HG03064 (cell line): ENCODE data around the gene SZT2.
"Not testable (repeated sequence)": the region's sequence is repeated elsewhere in the genome, so short reads cannot be mapped to it uniquely, and the experiment has no call there.

Experiments
- ATAC-seq: cut with Tn5 transposase; IDR thresholded peaks from one replicate; pipeline ENCODE4 v1.9.1; 2021; ENCODE audit warnings: low read depth; ENCODE audit not compliant: unreplicated experiment

Gene SZT2

GRCh38 chr1:43477716-43478115 is 88.0 kb downstream of the SZT2 start:
- no peak for ATAC-seq

GRCh38 chr1:43479414-43479813 is 89.7 kb downstream of the SZT2 start:
- ATAC-seq: no peak

DNA sequence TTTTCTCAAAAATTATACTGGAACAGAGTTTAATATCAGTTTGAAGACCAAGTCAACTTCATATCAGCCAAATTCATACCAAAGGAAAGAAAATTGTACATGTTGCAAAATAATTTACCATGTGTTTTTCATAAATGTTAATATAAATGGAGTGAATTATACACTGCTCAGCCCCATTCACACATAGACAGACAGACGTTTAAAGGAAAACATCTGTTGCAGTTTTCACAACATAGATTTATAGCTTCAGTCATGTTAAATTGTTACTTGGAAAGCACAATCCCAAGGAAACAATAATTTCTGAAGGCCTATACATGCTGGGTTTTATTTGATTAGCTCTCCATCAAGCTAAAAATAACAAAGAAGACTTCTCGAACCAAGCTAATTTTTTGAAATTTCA is 91.8 kb downstream of the SZT2 start:
- ATAC-seq: no peak

DNA sequence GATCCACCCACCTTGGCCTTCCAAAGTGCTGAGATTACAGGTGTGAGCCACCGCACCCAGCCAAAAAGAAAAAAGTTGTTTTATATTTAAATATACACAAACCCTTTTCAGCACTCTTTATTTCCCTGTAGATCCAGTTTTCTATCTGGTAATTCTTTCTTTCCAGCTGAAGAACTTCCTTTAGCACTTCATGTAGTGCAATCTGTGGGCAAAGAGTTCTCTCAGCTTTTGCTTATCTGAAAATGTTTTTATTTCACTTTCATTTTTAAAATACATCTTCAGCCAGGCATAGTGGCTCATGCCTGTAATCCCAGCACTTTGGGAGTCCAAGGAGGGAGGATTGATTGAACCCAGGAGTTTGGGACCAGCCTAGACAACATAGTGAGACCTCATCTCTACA is 92.5 kb downstream of the SZT2 start:
- no peak for ATAC-seq

- no peak for ATAC-seq
Measured at GRCh38 chr1:43484367-43484766, 94.7 kb downstream of the SZT2 start.

DNA sequence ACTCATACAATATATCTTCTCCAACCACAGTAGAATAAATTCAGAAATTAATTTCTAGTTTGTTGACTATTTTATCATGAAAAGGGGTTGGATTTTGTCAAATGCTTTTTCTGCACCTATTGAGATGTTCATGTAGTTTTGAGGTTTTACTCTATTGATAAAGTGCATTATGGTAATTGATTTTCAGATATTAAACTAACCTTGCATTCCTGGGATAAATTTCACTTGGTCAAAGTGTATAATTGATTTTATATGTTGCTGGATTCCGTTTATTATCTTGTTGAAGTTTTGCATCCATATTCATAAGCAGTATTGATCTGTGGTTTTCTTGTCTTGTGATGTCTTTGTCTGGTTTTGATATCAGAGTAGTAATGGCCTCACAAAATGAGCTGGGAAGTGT is 98.5 kb downstream of the SZT2 start:
- ATAC-seq: no peak

DNA sequence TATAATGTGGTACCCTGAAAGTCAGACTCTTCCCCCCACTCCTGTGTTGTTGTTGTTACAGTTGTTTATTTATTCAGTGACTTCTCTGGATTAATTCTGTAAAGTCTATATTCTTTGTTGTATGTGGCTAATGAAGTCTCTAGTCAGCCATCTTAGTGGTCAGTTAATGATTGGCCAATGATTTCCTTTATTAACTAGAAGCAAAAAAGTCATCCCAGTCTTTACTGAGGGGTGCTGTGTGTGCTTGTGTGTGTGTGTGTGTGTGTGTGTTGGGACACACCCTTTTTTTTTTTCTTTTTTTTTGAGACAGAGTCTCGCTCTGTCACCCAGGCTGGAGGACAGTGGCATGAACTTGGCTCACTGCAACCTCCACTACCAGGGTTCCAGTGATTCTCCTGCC is 101.4 kb downstream of the SZT2 start:
- no peak for ATAC-seq

GRCh38 chr1:43492826-43493225 is 103.1 kb downstream of the SZT2 start:
- ATAC-seq: no peak

DNA sequence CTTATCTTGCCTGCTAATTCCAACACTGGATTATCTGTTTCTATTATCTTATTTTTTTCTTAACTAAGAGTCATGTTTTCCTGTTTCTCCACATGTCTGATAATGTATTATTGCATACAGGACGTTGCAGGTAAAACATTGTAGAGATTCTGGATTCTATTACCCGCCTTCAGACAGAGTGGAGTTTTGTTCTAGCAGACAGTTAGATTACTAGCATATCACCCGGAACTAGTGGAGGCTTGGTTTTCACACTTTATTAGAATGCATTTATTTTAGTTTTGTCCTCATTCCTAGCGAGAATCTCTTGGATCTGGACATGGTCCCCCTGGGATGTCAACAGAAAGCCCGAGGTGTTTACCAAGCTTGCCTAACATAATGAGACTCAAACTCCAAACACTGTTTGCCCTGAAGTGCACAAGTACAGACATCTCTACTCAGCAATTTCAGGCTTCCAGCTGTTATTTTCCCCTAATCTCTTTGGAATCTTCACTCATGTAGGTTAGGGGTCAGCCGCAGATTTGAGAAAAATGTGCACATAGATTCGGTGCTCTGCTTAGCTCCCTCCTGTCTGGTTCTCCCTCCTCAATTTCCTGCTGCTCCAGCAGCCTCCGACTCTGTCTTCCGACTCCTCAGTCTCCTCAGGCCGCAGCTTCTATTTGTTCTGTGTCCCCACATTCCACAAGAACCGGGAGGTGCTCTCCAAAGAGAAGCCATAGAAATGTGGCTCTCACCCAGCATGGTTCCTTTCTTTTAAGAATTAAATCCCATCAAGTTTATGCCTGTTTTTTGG is 104.2 kb downstream of the SZT2 start:
- ATAC-seq: no peak

- no peak for ATAC-seq
Measured at GRCh38 chr1:43495204-43495603, 105.5 kb downstream of the SZT2 start.

GRCh38 chr1:43499898-43500297 is 110.2 kb downstream of the SZT2 start:
- ATAC-seq: no peak

- not testable (repeated sequence) for ATAC-seq
Measured at GRCh38 chr1:43501806-43502205, 112.1 kb downstream of the SZT2 start.

DNA sequence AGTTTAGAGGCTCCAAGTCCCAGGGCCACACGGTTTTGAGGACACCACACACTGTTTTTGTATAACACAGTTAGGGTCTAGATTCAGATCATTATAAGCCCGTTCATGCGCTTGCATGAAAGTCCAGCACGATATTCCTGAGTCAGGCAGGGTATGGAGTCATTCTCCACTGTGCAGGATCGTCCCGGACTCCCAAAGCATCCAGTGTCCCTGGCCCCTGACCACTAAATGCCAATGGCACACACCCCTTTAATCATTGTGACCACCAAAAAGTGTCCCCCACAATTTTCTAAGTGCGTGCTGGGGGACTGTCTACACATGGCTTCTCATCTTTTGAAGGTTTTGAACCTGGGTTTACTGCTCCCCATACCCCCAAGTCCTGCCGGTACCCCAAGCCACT is 113.8 kb downstream of the SZT2 start:
- no peak for ATAC-seq
